Endometrial microvascular endothelial cells (primary cell): ENCODE data around the gene SPEF1. TPM values are rescaled to one million over a fixed set of nuclear protein-coding genes. Genes with fewer than 3 reads are reported as not detected.
"Not testable (repeated sequence)": the region's sequence is repeated elsewhere in the genome, so short reads cannot be mapped to it uniquely, and the experiment has no call there.

Source experiments
- in situ Hi-C: cut with HindIII; loops from 2 replicates; pipeline ENCODE4 v1.10.0; 2017; ENCODE audit warnings: low sequenced_read_pairs, low pct_unique_long_range_greater_than_20kb; ENCODE audit errors: inconsistent ontology term
- total RNA-seq: library from RNA; depleted of rRNA; stranded (reverse); fragments of >200 nt; gene quantifications from one replicate; pipeline ENCODE4 v1.2.3, GENCODE V29; 2015; ENCODE audit errors: inconsistent ontology term

SPEF1 gene
- total RNA-seq, 1 donor from 2014 or later, result not detected

DNA sequence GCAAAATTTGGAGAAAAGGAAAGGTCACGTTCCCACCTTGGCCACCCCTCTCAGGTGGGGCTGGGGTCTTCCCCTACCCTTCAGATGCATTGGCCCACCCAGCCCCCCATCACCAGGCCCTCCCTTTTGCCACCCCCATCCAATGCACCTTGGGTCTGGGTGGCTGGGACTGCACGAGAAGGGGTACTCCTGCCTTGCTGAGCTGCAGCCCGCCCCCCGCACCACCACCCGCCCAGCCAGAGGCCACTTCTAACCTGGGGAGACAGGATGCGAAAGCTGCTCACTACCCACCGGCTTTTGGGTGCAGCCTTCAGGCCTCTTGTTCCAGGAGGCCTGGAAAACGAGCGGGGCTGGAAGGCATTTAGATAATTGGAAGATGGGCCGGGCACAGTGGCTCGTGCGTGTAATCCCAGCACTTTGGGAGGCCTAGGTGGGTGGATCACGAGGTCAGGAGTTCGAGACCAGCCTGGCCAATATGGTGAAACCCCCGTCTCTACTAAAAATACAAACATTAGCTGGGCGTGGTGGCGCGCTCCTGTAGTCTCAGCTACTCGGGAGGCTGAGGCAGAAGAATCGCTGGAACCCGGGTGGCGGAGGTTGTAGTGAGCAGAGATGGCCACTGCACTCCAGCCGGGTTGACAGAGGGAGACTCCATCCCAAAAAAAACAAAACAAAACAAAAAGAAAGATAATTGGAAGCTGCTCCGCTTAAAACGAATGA is 13.6 kb upstream of the SPEF1 start:
- in situ Hi-C loops, result no loop called here

DNA sequence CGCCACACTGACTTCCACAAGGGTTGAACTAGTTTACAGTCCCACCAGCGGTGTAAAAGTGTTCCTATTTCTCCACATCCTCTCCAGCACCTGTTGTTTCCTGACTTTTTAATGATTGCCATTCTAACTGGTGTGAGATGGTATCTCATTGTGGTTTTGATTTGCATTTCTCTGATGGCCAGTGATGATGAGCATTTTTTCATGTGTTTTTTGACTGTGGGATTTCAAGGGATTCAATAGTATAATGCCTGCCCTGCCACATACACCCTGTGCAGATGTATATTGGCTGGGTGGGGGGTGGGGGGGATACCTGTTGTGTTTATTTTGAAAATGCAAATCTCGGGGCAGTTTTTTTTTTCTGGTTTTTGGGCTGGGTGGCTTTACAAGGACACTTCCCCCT is 12.9 kb upstream of the SPEF1 start:
- in situ Hi-C loops, result not testable (repeated sequence)

DNA sequence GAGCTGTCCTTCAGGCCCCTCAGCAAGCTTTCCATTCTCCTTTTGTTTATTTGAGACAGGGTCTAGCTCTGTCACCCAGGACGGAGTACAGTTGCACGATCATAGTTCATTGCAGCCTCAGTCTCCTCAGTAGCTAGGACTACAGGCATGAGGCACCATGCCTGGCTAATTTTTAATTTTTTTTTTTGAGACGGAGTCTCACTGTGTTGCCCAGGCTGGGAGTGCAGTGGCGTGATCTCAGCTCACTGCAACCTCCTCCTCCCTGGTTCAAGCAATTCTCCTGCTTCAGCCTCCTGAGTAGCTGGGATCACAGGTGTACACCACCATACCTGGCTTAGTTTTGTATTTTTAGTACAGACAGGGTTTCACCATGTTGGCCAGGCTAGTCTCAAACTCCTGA is 8.0 kb upstream of the SPEF1 start:
- in situ Hi-C loops, result not testable (repeated sequence)

DNA sequence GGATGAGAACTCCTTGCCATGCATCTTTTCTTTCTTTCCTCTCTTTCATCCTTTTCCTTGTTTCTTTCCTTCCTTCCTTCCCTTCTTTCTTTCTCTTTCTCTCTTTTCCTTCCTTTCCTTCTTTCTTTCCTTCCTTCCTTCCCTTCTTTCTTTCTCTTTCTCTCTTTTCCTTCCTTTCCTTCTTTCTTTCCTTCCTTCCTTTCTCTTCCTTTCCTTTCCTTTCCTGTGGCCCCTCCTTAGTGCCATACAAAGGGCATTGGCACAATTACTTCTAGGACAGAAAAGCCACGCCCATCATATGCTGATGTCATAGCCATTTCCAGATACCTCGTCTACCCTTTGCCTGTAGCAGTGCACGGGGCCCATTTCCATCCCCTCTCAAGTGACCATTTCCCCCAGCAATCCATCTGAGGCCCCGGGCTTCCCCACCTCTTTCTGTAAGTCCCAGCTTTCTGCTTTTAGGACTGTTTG is 7.5 kb upstream of the SPEF1 start:
- in situ Hi-C loops, result no loop called here

DNA sequence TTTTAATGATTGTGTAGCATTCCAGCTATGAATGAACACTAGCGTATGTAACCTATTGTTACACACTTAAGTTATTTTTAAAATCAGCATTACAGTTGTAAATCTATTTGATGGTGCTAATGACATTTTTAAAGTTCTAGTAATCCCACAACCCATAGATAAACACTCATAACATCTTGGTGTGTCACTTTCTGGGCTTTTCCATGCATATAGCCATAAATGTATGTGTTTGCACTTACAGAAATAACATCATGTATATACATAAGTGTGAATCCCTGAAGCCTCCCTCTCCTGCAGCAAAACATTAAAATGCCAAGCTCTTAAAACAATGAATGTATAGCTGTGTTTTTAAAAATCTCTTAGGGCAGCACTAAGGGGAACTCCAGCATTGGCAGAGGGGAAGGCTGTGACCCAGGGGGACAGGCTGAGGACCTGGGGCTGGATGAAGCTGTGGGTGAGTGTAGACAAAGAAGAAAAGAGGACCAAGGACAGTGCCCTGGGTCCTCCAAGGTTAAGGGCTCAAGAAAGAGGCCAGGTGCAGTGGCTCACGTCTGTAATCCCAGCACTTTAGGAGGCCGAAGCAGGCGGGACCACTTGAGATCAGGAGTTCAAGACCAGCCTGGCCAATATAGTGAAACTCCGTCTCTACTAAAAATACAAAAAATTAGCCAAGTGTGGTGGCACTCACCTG is 6.2 kb upstream of the SPEF1 start:
- in situ Hi-C loops, result no loop called here

DNA sequence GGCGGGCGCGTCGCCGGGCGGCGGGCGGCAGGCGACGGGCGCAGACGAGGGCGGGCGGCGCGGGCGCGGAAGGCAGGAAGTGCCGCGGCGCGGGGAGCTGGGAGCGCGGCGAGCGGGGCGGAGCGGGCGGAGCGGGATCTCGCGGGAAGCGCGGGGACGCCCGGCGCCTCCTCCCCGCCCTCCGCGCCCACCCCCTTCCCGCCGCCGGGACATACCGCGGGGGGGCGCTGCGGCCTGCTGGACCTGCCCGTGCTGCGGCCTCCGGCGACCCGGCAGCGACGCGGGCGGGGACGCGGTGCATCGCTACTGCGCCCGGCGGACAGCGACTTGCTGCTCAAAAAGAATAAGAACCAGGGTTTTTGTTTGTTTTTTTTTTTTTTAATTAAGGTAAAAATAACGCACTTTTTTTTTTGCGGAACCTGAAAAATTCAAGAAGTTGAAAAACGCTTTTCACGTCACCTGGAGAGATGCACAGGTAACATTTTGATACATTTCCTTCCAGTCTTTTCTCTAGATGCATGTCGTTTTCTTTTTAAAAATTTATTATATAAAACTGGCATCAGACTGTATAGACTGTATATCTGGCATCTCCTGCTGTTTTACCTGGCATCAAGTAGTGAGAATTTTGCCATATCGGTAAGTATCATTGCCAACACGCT is 5.5 kb upstream of the SPEF1 start, which contains the start of gene CENPB:
Gene CENPB, minus strand, starts transcription at position 76 of the 659 bp plus-strand sequence. CDS start 257 bp downstream, outside the sequence.
- in situ Hi-C loops, result no loop called here

DNA sequence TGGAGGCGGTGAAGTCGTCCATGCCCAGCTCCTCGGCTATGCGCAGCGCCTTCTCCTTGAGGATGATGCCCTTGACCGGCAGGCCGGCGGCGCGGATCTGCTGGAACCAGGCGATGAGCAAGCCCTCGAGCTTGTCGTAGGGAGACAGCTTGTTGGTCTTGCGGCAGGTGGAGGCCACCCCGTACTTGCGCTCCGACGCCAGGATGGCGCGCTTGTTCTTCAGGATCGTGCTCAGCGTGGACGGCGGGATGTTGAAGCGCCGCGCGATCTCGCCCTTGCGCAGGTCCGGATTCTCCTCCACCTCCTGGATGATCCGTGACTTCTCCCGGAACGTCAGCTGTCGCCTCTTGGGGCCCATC is 4.9 kb upstream of the SPEF1 start:
- in situ Hi-C loops, result no loop called here

DNA sequence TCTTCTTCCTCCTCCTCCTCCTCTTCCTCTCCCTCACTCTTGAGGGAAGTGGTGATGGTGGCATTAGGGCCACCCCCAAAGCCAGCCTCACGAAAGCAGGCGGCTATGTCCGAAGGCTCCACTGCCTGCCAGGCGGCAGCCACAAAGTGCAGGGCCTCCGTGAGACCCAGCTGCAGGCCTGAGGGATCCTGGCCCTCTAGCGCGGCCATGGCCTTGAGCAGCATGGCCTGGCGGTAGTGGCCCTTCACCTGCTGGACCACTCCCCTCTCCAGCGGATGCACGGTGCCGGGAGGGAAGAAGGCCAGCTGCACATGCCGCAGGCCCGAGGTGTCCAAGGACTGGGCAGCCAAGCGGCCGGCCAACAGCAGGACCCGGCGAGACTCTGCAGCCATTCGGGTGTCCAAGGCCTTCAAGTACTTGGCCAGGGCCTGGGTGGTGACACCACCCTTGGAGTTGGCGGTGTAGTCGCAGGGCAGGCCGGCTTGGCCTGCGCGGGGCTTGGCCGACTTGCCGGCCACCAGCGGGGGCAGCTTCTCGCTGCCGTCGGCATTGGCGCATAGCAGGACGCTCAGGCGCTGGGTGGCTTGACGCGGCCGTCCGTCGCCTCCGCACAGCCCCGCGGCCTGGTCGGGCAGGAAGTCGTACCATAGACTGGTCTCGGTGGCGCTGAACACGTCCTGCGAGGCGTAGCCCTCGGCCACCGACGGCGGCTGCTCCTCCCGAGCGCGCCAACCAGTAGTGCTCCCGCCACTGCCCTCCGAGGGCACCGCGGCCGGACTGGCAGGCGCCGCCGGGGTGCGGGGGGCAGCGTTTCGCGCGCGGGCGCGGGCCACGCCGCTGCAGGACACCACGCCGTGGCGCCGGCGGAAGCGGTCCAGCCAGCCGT is 4.2 kb upstream of the SPEF1 start:
- in situ Hi-C loops, result no loop called here

DNA sequence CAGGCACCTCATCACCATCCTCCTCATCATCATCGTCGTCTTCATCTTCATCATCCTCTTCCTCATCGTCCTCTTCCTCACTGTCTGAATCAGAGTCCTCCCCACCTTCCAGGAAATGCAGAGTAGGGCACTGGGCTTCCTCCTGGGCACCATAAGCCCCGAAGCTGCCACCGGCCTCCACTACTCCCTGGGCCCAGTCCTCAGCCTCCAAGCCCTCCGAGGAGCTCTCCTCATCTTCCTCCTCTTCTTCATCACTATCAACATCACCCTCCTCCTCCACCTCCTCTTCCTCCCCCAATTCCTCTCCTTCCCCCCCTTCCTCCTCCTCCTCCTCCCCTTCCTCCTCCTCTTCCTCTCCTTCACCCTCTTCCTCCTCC is 3.6 kb upstream of the SPEF1 start:
- in situ Hi-C loops, result no loop called here

DNA sequence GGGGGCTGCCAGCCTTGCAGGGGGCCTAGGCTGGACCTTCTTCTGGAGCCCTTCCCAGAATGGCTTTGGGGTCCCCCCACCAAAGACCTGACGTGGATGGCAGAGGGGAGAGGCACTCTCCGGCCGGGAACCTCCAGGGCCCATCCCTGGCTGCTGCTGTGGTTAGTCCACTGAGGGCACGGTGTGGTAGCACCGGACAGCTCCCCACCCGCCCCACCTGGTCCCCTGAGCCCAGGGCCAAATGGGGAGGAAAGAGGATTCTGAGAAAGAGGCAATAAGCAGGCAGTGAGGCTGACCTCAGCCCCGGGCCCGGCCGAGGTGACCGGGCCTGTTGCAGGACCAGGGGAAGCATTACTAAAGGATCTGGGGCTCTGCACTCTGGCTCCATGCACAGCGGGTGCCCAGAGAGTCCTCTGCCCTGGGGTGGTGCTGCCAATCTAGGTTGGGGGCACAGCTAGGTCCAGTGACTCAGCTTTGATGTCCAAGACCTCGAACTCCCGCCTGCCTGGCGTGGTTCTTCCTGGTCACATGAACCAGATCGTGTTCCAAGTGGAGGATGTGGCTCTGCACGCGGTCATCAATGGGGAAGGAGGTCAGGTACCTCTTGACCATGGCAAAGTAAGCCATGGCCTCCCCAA is 3.1 kb upstream of the SPEF1 start:
- in situ Hi-C loops, result no loop called here

DNA sequence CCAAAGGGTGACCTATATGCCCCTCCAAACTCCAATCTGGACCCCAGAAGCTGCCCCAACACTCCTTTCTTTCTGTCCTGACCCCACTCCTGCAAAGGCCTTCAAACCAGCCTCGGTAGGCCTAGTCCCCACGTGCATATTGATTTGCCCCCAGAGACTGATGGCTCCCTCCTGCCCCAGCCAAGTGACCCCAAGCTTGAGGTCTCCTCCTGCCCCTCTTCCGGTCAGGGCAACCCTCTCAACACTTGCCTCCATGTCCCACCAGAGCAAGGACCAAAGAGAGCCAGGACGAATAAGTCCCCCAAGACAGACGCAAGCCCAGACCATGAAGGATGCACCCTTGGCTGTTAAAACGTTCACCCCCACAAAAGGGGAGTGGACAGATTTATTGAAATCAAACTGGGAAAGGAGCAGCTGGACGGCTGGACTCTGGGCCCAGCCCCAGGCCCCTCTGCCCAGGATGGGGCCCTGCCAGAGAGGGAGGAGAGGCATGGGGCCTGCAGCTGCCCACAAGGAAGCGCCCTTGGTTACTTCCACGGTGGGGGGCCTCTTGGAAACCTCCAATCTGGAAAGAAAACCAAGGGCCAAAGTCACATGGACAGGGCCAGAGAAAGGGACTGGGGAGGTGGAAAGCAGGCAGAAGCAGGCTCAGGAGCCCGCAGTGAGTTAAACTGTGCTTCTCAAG is 2.4 kb upstream of the SPEF1 start:
- in situ Hi-C loops, result no loop called here

DNA sequence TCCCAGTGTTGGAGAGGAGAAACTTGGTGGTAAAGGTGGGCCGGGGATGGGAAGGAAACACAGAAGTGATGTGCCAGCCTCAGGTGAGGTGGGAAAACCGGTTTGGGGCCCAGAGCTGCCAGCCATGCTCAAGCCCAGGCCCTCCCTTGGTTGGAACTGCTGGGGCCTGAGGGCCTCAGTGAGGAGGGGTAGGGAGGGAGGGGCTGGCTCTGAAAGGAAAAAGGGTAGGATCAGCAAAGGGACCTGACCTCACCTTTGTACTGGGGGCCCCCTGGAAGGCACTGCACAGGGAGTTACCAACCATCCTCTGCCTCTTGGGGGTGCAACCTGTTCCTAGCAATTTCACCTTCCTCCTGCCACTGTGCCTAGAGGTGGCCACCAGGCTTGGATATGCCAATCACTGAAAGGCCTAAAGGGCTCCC is 1.8 kb upstream of the SPEF1 start:
- in situ Hi-C loops, result no loop called here

DNA sequence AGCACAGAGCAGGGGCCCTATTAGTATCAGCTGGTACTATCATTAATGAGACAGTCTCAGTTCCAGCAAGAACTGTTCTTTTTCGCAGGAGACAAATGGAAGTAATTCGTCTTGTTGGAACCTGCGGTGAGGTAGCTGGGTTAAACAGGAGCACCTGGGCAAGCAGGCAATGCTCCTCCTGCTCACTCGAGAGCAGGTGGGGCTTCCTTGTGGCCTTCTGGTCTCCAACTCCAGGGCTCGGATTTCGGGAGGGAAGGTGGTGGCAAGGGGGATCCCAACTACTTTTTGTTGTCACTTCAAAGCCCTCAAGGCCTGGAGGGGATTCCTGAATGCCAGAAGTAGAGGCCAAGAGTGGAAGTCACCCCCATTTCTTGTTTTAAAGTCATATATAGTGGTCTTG is 1.3 kb upstream of the SPEF1 start:
- in situ Hi-C loops, result no loop called here

DNA sequence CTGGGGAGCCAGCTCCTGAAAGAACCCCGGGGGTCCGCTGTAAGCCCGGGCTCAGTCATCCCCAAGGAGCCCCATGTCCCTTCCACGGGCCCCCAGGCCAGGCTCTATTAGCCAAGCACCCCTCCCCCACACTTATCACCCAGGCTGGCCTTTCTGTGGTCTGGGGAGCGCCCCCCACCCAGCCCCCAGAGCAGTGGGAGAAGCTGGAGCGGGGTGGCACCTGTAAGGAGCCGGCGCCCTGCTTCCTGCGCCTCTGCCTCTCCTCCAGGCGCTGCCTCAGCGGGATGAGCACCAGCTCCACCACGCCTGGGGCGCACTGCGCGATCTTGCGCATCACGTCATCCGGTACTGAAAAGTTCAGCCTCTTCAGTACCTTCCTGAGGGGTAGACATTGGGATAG is 2.3 kb downstream of the SPEF1 start:
- in situ Hi-C loops, result no loop called here

DNA sequence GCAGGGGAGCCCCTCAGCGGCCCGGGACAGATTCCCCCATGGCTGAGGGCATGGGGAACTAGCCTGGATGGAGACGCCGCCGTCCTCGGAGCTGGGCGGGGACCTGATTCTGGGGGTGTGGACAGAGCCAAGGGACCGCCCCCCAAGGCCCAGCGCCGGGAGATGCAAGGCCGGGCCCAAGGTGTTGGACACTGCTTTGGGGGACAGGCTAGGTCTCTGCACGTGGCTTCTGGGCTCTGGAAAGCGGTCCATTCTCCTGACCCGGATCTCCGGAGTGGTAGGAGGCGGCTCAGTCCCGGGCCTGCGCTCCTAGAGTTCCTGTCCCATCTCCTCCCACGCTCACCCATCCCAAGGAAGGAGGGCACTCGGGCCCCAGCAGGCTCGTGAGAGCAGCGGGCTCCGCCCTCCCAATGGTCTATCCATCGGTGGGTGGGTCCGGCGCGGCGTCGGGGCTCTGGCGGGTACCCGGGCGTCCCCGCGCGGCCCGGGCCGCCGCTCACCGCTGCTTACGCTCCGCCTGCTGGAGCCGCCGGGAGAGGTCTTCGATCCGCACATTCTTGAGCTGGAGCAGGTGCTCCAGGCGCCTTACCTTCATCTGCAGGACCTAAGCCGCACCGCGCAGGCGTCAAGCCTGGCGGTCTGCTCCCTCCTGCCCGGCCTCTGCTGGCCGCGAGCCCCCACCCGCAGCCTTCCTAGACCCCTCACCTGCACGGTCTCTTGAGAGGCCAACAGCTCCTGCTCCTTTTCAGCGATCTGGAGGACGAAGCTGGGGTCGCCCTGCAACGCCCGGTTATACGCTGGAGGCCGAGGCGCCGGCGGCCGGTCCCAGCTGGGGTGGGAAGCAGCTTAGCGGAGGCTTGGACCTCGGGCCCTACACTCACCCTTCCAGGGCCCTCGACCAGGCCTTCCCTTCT is 3.3 kb downstream of the SPEF1 start:
- in situ Hi-C loops, result no loop called here

DNA sequence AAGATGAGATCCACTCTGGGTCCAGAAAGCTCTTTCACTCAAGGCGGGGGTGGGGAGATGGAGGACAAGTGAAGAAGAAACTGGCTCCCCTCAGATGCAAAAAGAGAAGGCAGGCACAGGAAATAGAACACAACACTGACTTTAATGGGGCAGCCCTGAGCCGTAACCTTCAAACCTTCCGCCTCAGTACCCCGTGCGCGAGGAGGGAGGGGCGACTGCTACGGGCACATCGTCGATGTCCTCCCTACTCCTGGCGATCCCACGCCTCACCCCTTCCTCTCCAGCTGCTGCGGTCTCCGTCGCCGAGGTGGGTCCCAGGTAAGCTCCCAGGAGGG is 3.9 kb downstream of the SPEF1 start:
- in situ Hi-C loops, result no loop called here

DNA sequence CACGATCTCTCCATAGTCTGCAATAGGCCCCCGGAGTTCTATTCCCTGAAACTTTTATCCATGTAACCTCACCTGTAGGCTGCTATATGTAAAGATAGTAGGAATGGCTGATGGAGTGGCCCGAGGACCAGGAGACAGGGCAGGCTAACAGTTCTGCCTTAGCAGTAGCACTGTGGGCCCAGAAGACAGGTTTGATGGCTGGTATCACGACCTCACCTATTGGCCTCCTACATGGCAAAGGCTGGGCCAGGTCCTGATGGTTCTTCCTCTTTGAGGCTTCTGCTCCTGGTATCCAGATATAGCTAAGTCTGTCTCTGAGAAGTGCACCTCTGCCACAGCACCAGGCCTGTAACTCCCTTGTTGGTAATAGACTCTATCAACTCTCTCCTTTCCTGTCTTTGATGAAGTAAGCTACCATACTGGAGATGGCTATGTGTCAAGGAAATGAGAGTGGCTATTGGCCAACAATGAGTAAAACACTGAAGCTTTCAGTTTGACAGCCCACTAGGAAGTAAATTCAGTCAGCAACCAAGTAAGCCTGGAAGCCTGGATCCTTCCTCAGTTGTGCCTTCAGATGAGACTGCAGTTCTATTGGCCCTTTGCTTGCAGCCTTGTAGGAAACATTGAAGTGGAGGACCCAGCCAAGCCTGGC is 5.7 kb downstream of the SPEF1 start:
- in situ Hi-C loops, result no loop called here
